HG02759 (cell line): ENCODE measurements around the gene PTPN22.
A peak's percentile ranks its signal among the peaks of the same experiment; 100 is the strongest.
"Not testable (repeated sequence)": the region's sequence is repeated elsewhere in the genome, so short reads cannot be mapped to it uniquely, and the experiment has no call there.

Source experiments
- ATAC-seq: cut with Tn5 transposase; IDR thresholded peaks from one replicate; pipeline ENCODE4 v1.9.1; 2021; ENCODE audit warnings: mild to moderate bottlenecking, moderate library complexity; ENCODE audit not compliant: unreplicated experiment

Gene PTPN22

GRCh38 chr1:113854234-113854633 is 17.3 kb downstream of the PTPN22 start:
- ATAC-seq = no peak

- not testable (repeated sequence) for ATAC-seq
These were observed 18.8 kb downstream of the PTPN22 start for GRCh38 chr1:113852694-113853093.

- ATAC-seq = no peak
These were observed 21.2 kb downstream of the PTPN22 start for GRCh38 chr1:113850127-113850796.

GRCh38 chr1:113849072-113849471 is 22.4 kb downstream of the PTPN22 start:
- no peak for ATAC-seq

GRCh38 chr1:113846391-113847035 is 25.0 kb downstream of the PTPN22 start:
- no peak for ATAC-seq

- no peak for ATAC-seq
These were observed 35.0 kb downstream of the PTPN22 start for GRCh38 chr1:113836534-113836933.

- no peak for ATAC-seq
These were observed 35.7 kb downstream of the PTPN22 start for GRCh38 chr1:113835686-113836290.

- no peak for ATAC-seq
These were observed 36.8 kb downstream of the PTPN22 start for GRCh38 chr1:113834716-113835115.

- no peak for ATAC-seq
These were observed 41.5 kb downstream of the PTPN22 start for GRCh38 chr1:113830039-113830438.

- ATAC-seq = no peak
These were observed 49.6 kb downstream of the PTPN22 start for GRCh38 chr1:113821916-113822315.

GRCh38 chr1:113818578-113818977 is 52.9 kb downstream of the PTPN22 start:
- ATAC-seq = no peak

GRCh38 chr1:113813218-113813617 is 58.3 kb downstream of the PTPN22 start:
- no peak for ATAC-seq

- ATAC-seq = no peak
These were observed 58.8 kb downstream of the PTPN22 start for GRCh38 chr1:113812661-113813135.

GRCh38 chr1:113811888-113812660 is 59.4 kb downstream of the PTPN22 start, which contains the start of gene RSBN1:
TSS of gene RSBN1 (minus strand) at chr1:113812476. CDS start at chr1:113812412, 64 bp downstream.
- ATAC-seq = peak; percentile 93

GRCh38 chr1:113811156-113811887 is 60.2 kb downstream of the PTPN22 start:
- ATAC-seq = peak; percentile 26

- no peak for ATAC-seq
These were observed 61.6 kb downstream of the PTPN22 start for GRCh38 chr1:113809670-113810602.

- ATAC-seq = no peak
These were observed 62.9 kb downstream of the PTPN22 start for GRCh38 chr1:113808450-113809195.

GRCh38 chr1:113805639-113806038 is 65.9 kb downstream of the PTPN22 start:
- no peak for ATAC-seq

- ATAC-seq = no peak
These were observed 66.3 kb downstream of the PTPN22 start for GRCh38 chr1:113805256-113805531.
